Midbrain (tissue), 1 donor: Measurements from ENCODE around the gene KCNJ2.

Experiments
- DNase-seq: peaks from one replicate; lab custom pipeline; 2025; lab: John Stamatoyannopoulos, UW

The KCNJ2 gene

DNA sequence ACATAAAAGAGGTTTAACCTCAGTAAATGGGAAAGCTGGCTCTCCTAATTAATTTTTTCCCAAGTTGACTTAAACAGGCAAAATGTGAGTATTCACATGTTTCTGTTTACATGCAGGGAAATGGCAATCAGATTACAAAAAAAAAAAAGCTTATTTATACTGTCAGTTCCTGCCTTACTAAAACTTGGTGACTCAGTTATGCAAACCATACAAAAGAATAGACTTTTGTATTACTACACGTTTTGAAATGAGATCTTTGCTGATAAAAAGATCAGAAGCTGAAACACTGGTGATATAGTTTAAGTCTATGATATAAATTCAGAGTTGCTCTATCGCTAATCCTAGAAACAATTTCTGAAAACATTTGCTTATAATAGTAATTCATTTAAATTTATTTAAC, 9.4 kb upstream of the KCNJ2 start:
- DNase-seq = no peak

DNA sequence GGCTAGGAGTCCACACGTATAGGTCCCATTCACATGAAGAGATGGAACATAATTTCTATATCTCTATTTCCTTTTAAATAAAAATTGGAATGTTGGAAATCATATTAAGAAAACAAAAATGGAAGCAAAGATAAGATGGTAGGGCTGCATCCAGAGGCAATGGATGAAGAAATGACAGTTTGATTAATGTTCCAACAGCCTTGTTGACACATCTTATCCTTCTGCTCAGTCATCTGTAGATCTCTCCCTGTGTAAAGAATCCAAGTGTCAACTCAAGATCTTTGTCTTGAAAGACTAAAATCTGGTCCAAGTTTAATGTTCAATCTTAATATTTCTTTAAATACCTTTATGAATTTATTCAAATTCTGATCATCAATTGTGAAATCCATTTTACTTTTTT, 7.8 kb upstream of the KCNJ2 start:
- DNase-seq = no peak

DNA sequence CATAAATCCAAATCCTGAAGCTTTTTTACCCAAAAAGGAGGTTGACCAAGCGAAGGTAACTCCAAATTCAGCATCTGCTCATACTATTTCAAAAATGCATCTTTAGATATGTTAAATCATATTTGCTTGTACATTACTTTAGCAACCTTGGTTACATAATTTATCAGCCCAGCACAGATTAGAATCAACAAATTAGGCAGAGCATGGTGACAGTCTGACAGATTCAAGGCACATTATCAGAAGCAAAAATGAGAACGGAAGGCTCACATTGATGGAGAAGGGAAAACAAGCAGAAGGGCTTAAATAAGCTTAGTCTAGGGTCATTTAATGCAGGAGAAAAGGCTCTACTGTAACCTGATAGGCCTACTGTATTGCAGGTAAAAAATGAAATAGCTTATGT, 3.9 kb upstream of the KCNJ2 start:
- DNase-seq = no peak

DNA sequence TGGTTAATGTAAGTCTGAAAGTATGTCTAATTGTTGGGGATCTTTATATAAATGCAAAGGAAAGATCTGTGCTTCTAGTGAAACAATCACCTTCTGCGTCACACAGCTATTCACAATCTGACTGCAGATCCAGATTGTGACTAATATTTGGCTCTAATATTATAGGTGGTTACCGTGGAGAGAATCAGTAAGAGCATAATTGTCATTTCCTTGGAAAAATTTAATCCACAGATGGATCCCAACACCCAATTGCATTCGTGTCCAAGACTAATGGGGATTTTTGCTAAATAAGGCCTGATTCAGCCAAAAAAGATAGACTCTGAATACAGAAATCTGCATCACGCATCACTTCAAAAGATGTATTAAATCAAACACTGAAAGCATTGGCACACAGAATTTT, 2.7 kb upstream of the KCNJ2 start:
- no peak for DNase-seq

DNA sequence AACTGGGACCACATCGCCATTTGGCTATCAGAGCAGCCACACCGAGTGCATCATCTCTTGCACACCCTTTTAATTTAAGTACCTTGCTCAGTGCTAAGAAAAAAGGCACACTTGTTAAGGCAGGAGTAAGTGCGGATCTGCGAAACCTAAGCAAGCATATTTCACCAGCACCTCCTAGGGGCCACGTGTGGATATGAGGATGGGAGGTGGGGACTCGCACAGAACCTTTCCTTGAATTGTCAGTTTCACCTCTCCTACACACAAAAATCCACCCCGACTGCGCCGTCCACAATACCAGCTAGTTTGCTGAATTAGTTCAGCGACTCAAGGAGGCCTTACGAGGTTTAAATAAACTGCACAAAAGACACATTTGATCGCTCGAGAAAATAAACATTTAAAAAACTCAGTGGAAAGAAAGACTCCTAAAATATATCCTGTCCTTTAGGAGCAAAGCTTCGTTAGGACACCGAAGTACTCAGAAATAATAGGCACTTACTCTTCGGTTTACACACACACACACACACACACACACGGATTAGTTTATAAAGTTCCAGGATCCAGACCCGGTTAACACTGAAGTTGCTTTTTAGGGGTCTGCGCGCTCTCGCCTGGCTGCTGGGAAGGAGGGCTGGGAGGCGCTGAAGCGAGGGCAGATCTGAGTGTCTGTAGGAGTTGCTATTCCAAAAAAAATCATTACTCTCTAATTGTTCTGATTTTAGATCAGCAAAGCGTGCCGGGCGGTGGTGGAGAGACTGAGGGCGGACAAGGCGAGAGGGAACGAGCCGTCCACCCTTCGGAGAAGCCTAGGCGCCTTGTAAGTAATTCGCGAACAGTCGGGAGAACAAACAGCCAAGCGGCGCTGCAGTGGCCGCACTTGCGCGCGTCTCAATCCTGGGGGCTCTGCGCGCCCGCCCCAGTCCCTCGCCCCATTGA, 1.0 kb upstream of the KCNJ2 start:
- DNase-seq = peak; percentile 79

DNA sequence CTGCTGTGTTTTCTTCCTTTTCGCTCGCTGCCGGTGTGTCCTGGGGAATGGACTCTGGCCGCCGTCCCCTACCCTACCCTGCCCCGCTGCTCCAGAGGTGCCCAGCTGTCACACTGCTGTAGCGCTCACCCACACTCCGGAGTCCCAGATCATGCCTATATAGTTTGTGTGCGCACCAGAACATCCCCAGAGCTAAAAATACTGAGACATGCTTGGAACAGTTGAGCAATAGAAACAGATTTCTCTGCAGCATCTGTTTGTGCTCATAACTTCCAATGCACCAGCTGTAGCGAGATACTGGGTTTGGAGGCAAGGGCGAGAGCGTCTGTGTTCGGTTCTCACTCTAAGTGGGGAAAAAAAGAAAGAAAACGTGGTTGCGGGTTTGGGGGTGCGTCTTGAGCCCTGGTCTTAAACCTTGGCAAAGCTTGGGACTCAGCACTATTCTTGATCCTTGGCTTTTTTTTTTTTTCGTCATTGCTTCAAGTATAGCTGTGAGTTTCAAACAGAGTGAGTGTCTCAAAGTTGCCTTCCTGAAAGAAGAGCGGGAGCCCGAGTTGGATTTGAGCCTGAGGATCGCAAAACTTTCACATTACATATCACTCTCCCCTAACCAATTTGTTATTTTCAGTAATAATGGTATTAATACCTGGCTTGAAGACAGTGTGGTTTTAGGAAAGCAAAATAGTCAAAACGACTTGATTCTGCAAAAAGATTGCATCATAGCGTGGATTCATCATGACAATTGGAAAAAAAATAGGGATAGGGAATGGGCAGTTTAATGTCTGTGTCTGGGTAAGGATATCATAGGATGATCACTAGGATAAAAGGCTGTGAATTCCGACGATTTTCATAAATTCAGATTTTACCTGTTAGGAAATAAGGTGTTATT, 621 bp downstream of the KCNJ2 start:
- peak; percentile 45 for DNase-seq

DNA sequence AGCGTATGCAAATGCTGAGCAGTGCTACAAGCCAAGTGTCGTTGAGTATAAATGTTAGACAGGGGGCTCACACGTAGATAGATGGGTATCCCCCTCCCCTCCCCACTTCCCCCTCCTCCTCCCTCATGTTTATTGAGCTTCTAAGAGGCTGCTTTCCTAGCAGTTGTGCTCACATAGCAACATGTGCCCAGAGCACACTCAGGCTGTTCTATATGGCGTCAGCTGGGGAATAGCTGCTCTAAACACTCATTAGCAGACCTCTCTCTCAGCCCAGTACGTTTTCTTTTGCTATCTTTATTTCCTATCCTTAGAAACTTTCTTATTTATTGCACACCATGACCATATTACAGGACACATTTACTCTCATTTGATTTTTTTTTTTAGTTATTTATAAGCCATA, 1.8 kb downstream of the KCNJ2 start:
- DNase-seq = no peak

DNA sequence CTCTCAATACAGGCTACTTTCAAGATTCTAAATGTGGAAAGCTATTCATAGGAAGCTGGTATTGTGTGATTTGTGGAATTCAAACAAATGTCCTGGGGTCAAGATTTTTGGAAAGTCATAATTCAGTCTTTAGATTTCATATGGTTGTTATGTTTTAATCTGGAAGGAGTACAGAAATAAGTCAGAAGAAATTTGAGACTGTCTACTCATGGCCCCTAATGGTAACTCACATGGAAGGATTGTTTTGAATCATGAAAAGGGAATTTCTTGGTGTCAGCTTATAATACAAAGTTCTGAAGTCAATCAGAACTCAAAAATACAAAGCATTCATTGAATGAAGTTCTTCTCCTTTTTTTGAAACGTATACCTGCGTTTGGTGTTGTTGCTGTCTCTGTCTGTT, 3.1 kb downstream of the KCNJ2 start:
- no peak for DNase-seq

DNA sequence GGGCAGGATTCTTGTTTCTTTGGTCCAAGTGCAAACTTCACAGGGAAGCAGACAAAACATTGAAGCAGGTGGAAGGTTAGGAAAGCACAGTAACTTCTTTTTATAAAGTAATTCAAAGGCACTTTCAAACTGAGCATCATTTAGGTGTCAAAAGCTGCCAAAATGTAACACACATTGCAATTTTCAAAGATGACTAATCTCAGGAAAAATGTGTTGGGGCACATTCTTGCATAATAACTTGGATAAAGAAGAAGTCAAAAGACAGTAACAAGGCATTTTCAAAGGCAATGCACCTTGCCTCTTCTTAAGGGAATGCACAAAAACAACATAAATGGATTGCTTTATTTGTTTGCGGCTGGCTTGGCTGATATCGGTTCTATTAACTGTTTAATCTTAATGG, 3.6 kb downstream of the KCNJ2 start:
- DNase-seq = no peak

DNA sequence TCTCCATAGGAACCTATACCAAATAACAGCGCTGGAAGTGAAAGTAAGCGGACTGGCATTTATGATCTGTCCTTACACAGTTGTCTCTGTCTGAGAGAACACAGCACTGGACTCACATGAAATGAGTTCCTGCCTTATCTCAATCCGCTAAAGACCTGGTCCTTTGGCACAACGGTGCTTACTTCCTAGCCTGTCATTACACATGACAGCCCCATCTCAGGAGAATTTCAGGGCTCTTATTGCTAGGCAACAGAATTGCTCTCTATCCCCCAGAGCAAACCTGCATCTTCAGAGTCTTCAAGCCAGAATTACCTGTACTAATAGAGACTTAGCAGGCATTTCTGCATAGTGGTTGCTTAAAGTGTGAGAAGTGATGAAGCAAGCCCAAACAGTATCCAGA, 4.3 kb downstream of the KCNJ2 start:
- DNase-seq = no peak

DNA sequence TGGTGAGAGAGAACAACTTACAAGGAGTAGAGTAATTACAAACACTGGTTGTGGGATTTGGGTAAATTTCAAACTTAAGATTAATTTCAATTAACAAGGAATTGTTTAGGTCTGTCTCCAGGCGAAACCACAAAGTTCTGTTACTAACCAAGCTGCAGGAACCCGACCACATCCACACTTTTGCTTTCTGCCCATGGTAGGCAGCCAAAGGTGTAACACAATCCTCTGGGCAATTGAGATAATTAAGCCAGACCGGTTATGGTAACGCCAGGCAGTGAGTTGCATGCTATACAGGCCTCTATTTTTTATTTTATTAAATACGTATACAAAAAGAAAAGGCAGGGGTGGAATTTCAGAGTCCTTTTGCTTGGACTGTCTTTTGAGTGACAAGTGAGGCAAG, 12.0 kb downstream of the KCNJ2 start:
- DNase-seq = no peak

DNA sequence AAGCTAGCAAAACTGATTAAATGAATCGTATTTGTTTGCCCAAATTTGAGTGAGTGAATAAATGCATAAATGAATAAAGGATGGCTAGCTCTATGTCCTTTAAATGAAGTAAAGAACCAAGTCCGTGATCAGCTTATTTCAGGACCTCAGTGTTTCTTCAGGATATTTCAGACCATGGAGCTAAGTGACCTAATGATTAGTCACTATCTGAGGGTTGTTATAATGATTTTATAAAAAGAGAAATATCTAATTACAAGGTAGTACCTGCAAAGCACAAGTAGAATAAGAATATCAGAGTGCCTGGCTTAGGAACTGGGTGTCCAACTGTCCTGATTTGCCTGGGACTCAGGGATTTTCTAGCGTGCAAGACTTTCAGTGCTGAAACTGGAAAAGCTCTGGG, 12.5 kb downstream of the KCNJ2 start:
- DNase-seq = no peak

DNA sequence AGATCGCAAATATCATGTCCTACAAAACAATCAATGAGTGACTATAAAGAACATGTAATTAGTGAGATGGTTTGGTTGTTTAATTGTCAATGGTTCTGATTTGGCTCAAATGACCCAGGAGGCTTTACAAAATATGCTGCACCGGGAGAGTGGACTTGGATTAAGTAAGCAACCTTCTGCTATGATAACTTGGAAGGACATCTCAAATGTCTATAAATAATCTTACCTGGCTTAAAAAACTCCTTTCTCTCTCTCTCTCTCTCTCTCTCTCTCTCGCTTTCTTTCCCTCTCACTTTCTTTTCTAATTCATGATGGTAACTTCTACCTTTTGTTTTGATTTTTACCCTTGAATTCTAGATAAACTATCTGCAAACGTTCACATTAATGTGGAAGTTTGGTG, 14.2 kb downstream of the KCNJ2 start:
- DNase-seq = no peak

DNA sequence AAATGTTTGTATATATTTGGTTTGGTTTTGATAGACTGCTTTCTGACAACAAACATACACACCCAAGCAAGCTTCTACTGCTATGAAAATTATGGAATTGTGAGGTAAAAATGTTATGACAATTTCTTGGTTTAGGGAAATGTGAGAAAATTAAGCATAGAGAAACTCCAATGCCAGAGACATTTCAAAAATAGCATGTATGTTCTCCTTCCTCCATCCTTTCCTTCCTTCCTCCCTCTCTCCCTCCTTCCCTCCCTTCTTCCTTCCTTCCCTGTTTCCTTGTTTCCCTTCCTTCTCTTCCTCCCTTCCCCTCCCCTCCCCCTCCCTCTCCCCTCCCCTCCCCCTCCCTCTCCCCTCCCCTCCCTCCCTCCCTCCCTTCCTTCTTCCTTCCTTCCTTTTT, 14.9 kb downstream of the KCNJ2 start:
- no peak for DNase-seq

DNA sequence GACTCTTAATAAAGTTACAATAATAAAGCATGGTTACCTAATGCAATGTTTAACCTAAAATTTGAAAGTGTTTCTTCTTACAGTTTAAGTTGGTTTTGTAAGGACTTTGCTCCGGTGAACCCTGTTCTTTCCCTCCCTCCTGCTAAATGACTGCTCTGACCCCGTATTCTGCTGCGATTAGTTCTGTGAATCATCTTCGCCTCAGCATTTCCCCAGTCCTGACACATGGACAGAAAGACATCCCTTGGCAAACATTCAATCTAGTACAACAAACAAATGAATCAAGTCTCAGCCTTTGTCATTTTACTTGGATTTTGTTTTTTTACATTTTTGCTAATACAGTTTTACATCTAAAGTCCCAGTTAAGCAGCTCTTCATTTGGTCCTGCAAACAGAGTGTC, 15.4 kb downstream of the KCNJ2 start:
- peak; percentile 42 for DNase-seq

DNA sequence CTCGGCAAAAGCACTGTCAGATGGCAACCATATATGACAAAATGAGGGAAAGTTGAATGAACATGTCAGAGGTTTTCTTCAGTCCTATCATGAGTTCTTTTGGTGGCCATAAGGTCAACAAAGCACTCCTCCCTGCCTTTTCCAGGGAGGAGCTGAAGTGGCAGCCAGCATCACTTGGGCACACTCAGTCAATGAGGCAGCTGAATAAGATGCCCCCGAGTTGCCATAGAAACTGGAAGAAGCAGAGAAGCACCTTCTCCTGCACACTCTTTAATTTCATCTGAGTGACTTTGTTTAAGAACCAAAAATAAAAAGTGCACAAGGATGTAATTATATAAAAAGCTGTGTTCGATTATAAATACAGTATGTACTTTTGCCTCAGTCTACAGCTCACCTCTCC, 16.0 kb downstream of the KCNJ2 start:
- DNase-seq = no peak

DNA sequence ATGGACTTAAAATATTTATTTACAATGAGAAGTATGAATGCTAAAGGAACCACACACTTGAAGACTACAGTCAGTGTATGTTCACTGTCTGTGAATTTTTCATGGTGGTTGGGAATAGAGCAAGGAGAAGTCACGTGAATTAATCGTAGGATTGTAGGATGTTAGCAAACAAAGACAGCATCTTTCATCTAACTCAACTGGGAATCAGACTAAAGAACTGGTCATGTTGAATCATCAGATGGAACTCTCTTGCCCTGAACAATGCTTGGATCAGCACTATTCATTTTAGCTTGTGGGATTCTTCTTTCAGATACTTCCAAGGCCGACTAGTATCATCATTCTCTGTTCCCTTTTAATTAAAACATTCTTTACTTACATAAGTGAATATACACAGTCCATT, 18.1 kb downstream of the KCNJ2 start:
- no peak for DNase-seq

DNA sequence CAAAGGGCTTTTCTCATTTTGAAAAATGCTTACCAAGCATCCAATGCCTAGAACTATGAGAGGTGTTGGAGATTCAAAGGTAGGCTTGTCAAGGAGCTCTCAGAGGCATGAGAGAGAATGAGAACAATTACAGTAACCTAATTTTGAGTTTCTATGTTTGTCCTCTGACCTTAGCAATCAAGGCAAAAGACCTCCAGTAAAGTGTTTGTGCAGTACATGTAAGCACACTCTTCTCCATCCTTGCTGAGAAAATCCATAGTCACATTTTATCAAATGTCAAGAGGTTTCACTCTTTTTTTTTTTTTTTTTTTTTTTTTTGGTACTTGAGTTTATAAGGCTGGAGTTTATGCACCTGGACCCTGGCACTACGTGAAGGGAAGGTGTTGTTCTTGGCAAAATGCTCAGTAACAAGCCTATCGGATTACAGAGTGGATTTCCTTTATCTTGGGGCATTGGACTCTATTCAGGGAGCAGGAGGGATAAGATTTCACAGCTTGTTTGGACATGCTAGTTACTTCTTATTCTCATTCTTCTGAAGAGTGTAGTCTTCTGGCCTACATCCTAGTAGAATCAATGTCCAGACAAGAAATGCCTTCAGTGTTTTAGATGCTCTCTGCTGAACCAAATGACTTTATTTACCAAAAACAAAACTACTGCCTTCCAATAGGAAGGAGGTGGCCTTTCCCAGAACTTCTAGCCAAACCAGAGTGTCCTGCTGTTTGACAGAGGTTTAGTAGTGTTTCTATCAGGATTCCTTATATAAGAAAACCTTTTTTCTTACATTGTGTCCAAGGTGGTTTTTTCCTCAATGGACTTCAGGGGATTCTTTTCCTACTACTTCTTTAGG, 21.9 kb downstream of the KCNJ2 start:
- DNase-seq = no peak

DNA sequence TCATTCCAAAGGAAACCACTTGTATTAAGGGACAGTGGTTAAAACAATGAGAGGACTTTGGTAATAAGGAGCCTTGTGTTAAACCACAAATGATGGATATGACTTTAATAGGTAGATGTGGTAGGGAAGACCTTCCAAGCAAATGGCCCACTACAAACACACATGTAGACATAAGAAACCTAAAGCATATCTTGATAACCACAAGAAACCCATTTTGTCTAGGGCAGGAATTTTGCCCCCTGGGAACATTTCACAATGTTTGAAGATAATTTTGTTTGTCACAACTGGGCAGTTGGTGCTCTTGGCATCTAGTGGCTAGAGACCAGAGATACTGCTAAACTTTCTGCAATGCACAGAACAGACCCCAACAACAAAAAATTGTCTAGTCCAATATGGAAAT, 25.8 kb downstream of the KCNJ2 start:
- no peak for DNase-seq

DNA sequence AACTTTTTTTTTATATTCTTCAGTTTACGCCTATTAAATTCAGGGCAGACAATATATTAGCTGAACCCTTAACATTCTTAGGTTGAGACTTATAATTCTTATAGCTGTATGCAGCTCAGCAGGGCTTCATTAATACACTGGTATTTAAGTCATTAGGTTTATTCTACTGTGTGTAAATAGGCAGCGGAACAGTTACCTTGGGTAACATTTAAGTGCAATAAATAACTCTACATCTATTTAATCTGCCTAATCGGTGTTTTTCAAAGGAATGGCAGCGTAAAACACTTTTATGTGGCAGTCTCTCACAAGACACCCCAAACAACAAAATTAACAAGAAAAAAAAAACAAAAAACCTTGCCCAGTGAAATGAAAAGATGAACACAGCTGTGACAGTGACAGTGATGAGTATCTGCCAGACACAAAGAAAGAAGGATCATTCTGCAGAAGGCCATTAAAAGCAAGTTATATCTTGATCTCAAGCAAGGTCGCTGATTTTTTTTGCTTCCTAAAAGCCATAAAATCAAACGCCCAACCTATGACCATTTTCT, 32.6 kb downstream of the KCNJ2 start:
- DNase-seq = no peak

DNA sequence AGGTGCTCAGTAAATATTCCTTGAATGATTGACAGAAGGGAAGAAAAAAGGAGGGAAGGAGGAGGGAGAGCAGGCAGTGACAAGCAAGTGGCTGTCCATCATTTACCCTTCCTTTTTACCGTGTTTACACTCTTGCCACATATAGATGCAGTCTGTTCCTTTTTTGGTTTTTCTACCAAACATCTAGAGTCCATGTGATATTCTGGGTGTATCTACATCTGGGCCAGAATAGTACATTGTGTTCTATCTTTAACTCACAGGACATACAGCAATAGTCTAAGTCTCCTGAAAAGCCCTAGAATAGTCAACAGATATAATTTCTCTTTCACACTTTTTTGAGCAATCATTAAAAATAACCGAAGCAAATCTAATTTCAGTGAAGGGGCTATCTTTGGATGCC, 33.5 kb downstream of the KCNJ2 start:
- no peak for DNase-seq

DNA sequence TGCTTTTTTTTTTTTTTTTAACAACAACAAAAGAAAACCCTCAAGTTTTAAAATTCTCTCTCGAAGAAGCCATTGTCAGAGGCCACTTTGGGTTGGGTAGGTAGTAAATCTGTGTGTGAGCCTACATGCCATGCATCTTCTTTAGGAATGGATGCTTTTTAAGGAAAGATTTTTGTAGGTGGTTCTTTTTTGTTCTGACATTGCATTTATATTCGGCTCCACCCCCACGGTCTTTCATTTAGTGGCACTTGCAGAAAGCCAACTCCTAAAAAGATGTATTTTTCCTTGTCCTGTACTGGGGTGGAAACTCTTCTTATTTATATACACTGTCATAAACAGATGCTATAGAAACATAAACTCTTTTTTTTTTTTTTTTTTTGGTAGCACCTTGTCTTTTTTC, 35.1 kb downstream of the KCNJ2 start:
- DNase-seq = no peak
